GM21528 (cell line): Measurements from ENCODE around the gene ATP8B3.
"Not testable (repeated sequence)": the region's sequence is repeated elsewhere in the genome, so short reads cannot be mapped to it uniquely, and the experiment has no call there.

ENCODE experiments used
- ATAC-seq: cut with Tn5 transposase; IDR thresholded peaks from one replicate; pipeline ENCODE4 v1.9.1; 2021; ENCODE audit warnings: mild to moderate bottlenecking, moderate library complexity; ENCODE audit not compliant: unreplicated experiment, low FRiP score

Gene ATP8B3

GRCh38 chr19:1775951-1776605, 36.0 kb downstream of the ATP8B3 start:
- ATAC-seq = no peak

- no peak for ATAC-seq
Observed at GRCh38 chr19:1774989-1775772, 36.9 kb downstream of the ATP8B3 start.

DNA sequence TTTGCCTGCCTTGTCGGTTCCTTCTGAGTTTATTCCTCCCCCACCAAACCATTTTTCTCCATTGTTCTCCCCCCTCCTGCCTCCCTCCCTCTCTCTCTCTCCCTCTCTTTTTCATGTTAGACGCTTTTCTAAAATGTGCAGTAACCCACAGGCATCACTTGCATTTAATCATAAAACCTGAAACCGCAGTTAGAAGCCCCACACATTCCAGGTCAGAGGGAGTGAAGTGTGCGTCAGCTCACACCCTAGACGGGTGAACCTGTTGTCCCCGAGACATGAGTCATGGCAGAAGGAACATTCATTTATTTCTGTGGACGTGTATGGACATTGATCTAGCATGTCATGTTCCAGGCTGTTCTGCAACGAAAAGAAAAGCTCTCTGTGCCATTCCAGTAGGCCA, 38.9 kb downstream of the ATP8B3 start:
- ATAC-seq = no peak

DNA sequence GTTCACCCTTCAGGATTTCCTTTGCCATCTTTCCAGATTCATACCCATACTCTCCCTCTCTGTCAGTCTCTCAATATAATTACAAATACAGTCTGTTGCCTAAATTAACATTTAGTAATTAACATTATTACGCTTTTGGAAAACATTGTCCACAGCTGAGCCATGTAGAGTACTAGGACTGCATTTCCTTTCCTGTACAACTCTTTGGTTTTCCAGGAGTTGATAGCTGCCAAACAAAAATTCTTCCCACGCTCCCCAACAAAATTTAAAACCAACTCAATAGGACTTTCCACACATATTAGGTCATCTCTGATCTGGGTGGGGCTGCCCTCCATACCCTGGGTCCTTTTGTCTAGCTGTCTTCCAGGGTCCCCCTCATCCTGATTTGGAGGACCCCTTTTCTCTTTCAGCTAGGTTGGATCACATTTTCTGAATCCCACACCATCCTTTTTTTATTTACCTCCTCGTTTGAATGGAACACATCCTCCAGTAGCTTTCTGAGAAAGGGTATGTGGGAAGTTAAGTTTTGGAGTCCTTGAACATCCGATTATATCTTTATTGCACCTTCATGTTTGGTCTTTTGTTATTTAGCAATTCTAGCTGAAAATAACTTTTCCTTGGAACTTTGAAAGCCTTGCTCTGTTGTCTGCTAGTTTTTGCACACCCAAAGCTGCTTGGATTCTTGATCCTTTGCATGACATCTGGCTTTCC, 41.1 kb downstream of the ATP8B3 start:
- no peak for ATAC-seq

DNA sequence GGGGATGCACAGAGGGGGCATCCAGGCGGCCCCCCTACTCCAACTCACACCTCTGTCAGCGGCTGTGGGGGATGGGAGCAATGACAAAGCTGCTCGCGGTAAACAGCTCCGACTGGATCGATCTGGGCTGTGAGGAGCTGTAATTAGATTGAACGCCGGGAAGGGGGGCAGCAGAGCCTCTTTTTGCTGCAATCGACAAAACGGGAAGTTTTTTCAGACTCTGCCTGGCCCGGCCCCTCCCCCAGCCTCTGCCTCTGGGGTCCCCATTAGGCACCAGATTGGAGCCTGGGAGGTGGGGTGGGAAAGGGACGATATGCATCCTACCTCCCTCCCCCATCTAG, 42.5 kb downstream of the ATP8B3 start:
- ATAC-seq = no peak

DNA sequence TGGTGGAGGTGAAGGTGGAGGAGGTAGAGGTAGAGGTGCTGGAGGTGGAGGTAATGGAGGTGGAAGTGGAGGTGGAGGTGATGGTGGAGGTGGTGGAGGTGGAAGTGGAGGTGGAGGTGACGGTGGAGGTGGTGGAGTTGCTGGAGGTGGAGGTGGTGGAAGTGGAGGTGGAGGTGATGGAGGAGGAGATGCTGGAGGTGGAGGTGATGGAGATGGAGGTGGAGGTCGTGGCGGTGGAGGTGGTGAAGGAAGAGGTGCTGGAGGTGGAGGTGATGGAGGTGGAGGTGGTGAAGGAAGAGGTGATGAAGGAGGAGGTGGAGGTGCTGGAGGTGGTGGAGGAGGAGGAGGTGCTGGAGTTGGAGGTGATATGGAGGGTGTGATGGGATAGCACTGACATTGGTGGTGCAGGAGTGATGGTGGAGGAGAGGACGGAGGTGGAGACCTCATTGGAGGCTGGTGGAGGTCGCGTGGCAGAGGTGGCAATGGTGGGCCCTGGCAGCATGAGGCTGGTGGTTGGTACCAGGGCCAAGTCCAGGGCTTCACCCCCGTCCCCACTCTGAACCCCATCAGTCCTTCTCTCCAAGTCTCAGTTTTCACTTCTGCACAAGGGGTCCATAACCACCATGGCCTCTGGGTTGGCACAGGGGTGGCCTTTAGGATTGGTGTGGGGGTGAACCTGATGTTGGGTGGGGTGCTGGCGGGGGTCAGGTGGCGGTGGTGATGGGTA, 43.0 kb downstream of the ATP8B3 start:
- no peak for ATAC-seq

GRCh38 chr19:1768248-1768647, 43.8 kb downstream of the ATP8B3 start:
- ATAC-seq = no peak

DNA sequence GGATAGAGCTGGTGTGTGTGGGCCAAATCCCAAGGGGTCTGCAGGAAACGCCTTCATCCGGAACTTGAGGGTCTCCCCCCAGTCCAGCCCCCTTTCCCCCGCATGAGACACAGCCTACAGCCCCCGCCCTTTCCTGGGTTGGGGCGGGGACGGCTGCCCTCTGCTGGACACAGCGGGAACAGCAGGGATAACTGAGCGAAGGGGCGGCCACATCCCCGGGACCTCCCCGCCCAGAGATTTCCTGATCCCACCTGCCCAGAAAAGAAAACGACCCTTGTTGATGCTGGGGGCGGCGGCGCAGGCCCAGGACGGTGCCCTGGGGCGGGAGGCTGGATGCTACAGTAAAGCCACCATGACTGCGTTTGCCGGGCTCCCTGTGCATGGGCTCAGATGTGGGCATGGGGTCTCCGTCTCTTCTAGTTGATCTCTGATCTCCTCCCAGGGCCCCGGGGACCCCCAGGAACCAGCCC, 44.6 kb downstream of the ATP8B3 start:
- ATAC-seq = no peak

DNA sequence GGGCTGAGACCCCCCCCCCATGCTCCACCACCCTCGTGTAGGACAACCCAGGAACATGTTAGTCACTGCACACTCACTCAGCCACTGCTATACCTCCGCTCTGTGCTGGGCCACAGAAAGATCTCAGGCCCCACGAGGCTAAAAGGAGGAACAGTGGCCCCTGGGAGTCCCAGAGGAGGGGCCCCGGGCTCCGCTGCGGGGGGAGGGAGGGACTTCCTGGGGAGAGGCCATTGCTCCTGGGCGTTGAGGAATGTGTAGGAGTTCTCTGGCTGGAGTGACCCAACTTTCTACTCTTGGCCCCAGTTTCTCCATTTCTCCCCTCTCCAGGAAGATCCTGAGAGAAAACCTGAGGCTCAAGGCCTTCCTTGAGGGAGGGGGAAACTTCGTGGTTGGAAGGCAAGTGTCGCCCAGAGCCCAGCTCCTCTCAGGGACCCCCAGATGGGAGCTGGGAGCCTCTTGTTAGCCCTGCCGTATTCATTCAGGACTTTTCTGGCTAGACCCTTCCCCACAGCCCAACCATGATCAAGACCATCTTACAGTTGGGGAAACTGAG, 45.2 kb downstream of the ATP8B3 start:
- ATAC-seq = no peak

- ATAC-seq = no peak
Observed at GRCh38 chr19:1765904-1766799, 45.9 kb downstream of the ATP8B3 start.

DNA sequence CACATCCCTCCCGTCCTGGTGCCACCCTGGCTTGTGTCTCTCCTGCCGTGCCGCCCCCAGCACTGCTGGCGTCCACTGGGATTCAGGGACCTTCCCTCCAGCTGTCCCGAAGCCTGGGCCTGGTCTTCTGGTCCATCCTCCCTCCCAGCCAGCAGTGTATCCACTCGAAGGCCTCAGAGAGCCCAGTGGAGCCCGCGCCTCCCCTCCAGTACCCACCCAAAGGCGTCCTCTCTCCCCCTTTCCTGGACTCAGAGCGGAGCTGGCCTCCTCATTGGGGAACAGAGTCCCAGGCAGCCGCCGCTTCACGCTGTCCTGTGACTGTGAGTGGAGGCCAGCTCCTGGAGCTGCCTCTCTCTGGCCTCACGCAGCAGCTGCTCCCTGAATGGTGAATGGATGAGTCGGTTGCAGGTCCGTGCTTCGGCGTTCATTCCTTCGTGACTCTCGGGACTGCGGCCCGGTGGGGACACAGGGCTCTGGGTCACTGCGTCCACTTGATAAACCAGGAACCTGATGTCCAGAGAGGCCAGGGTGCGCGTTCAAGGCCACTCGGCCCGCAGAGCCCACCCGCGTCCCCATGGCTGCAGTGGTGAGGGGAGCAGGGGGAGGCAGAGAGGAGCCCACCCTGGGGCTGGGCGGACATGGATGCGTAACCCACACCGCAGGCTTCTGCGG, 46.7 kb downstream of the ATP8B3 start:
- ATAC-seq = no peak

DNA sequence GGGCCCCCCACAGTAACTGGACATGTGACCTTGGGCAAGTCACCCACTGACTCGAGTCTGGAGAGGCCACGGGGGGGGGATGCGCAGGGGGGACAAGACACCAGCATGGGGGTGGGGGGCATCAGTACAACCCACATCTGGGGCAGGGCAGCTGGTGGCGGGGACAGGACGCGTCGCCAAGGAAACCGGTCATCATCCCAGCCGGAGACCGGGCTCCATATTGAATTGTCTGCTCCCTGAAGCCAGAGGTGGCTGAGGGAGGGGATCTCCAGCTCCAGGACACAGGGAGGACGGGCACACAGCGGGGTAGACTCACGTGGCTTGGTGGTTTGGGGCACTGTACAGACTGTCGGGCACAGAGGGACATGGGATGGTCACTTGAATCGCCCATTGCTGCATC, 47.3 kb downstream of the ATP8B3 start:
- ATAC-seq = no peak

GRCh38 chr19:1763648-1764639, 48.1 kb downstream of the ATP8B3 start:
- no peak for ATAC-seq

DNA sequence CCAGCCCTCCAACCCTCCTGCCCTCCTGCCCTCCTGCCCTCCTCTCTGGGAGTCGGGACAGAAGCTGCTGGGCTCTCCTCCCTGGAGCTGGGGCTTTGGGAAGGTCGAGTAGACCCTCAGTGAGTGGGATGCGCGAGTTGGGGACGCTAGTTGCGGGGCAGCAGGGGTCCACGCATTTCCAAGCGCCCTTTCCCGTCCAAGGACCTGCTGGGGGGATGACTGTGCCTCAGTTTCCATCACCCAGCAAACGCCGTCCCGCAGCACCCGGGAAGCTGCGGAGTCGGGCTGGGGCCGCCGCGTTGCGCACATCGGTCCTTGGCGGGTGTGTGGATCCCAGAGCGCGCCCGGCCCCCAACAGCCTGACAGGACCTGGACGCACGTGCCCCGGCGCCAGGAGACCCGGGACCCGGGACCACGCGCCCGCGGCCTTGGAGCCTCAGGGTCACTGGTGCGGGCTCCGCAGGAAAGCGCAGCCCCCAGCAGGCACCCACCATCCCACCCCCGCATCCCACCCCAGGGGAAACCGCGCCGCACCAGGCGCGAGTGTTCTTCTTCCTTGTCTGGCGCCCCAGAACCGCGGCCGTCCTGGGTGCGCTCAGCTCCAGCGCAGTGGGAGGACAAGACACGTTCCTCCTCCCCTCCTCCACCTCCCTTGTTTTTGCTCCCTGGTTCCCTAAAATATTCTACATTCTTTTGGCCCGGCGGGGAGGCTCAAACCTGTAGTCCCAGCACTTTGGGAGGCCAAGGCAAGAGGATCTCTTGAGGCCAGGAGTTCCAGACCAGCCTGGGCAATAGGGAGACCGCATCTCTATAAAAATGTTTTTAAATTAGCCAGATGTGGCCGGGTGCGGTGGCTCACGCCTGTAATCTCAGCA, 49.6 kb downstream of the ATP8B3 start:
- ATAC-seq = no peak

DNA sequence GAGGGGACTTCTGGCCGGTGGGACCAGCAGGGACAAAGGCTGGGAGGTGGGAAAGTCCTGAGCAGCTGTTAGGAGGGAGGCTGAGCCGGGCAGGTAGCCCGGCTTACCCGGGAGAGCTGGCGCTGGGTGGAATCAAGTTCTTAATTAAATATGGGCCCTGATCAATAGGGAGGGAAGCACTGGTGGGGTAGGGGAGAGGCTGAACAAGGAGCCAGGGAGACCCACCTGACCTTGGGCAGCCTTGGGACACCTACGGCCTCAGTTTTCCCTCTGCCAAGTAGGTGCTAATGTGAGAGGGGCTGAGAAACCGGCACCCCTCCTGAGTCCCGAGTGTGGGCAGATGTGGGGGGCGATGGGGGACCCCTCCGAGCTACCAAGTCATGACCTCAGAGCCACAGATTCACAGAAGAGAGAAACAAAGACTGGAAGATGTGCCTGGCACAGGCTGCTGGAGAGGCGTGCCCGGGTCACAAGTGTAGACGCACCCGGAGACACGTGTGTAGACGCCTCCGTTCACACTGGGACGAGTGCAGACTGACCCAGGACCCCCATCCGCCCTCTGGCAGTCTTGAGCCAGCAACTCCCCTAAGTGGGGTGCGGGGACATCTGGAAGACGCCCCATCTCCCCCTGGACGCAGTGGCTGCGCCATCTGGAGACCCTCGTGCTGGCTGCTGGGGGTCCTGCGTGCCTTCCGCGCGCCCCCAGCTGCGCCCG, 50.4 kb downstream of the ATP8B3 start:
- ATAC-seq = no peak

DNA sequence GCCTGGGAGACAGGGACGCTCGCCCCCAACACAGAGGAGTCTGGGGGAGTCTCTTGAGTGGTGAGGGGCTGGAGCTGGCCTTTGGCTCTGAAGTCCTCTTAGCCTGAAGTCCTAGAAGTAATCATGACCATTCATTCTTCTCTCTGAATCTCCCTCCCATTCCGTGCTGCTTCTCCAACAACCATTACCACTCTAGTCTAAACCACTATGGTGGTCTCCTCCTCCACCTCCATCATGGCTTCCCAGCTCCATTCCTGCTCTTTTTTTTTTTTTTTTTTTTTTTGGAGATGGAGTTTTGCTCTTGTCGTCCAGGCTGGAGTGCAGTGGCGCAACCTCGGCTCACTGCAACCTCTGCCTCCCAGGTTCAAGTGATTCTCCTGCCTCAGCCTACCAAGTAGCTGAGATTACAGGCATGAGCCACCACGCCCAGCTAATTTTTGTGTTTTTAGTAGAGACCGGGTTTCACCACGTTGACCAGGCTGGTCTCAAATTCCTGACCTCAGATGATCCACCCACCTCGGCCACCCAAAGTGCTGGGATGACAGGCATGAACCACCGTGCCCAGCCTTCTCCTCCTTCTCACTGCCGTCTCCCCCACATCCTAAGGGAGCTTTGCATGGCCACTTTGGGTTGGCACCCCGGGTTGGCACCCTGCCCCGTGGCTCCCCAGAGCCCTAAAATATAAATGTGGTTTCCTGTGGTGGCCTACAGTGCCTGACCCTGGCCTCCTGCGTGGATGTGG, 51.1 kb downstream of the ATP8B3 start:
- not testable (repeated sequence) for ATAC-seq
